Esophagus squamous epithelium (tissue), 5 donors: ENCODE measurements around the gene DNAJC18. TPM values are rescaled to one million over a fixed set of nuclear protein-coding genes. Genes with fewer than 3 reads are reported as not detected.
"Not testable (repeated sequence)": the region's sequence is repeated elsewhere in the genome, so short reads cannot be mapped to it uniquely, and the experiment has no call there.

Experiments
- DNase-seq: peaks from one replicate; lab custom pipeline; 2025; lab: John Stamatoyannopoulos, UW
- H3K27ac ChIP-seq, 4 donors: fragments of 200-600 bp; sonication (generic); one replicate each; pipeline ENCODE4 v1.5.1; 2016 to 2019; ENCODE audit warnings: mild to moderate bottlenecking in 1 of 4
- H3K27me3 ChIP-seq, 4 donors: fragments of 200-600 bp; sonication (generic); 1 replicate in 3 of 4; 2 replicates in 1 of 4; pipeline versions ENCODE4 v1.5.1 to v1.6.0; 2017 to 2021; ENCODE audit warnings: antibody characterized with exemption in 1 of 4
- H3K36me3 ChIP-seq, 3 donors: fragments of 200-600 bp; sonication (generic); one replicate each; pipeline ENCODE4 v1.5.1; 2016 to 2019
- H3K4me1 ChIP-seq, 3 donors: fragments of 200-600 bp; sonication (generic); one replicate each; pipeline ENCODE4 v1.5.1; 2017 to 2019
- H3K4me3 ChIP-seq, 4 donors: fragments of 200-600 bp; sonication (generic); 1 replicate in 3 of 4; 2 replicates in 1 of 4; pipeline ENCODE4 v1.5.1; 2016 to 2019; ENCODE audit warnings: mild to moderate bottlenecking in 2 of 4, moderate library complexity in 1 of 4
- H3K9me3 ChIP-seq, 3 donors: fragments of 200-600 bp; sonication (generic); one replicate each; pipeline ENCODE4 v1.5.1; 2016 to 2019
- POLR2A ChIP-seq, 4 donors: fragments of 450-650 bp; IDR thresholded peaks; one replicate each; pipeline ENCODE4 v1.6.1; 2017; ENCODE audit warnings: antibody characterized with exemption in 4 of 4, mild to moderate bottlenecking in 4 of 4, moderate library complexity in 3 of 4
- WGBS, 2 donors: methylation state at CpG; one replicate each; pipeline ENCODE4 v1.1.5; 2018; 5-methylcytosine and 5-hydroxymethylcytosine counted together
- intact Hi-C: fragments of 100-400 bp; cut with DNase I; formaldehyde crosslinking; loops from one replicate; pipeline ENCODE4 v1.15.0; 2022
- total RNA-seq, 4 donors: library from RNA; depleted of rRNA; stranded (reverse); fragments of >200 nt; gene quantifications; one replicate each; pipeline ENCODE4 v1.1.0, GENCODE V29; 2016
- TF ChIP-seq, protein P1 (sequence below), 6 experiments: fragments of 450-650 bp in 4 of 6; fragments of 200-600 bp in 2 of 6; sonication (generic) in 2 of 6; IDR thresholded peaks; one replicate each; pipeline ENCODE4 v1.5.1; 2016 to 2019; ENCODE audit warnings: antibody characterized with exemption in 6 of 6, mild to moderate bottlenecking in 4 of 6, moderate library complexity in 4 of 6
- donor health status: DM: yes; HTN: yes; CAD: no.

DNAJC18 gene
- total RNA-seq, 4 donors from 2014 or later: 0.53 to 6.9 (median 3.9) TPM

DNA sequence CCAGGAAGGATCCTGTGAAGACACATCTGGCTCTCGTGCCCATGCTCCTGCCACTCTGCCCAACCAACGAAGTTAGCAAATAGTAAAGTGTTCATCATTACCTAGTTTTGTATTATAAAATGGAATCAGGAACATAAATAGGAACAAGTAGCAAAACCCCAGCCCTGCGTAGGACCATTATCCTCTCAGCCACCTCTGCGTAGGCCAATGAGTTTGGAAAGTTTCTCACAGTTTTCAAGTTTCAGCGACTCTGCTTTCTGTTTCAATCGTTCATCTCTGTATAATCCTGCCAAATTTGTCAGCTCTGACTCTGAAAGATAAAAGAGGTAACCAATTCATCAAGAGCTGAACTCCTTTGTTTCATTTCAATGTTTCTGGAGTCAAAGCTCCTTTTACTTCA is 25.4 kb downstream of the DNAJC18 start:
- no peak for DNase-seq
- 38 to 52% methylated on average over 6 of the region's 6 CpGs for WGBS, 2 donors
- Histone ChIP-seq H3K9me3 (no peaks in the 10 kb centered on the region), H3K4me3 (no peak overlapping the region), H3K27ac (peak overlapping the region; percentile 12 to 85 (median 76)), H3K4me1 (peaks cover 18 to 57% (median 46%) of the 10 kb centered on the region in 3 donors), H3K27me3 (no peaks in the 10 kb centered on the region), H3K36me3 (peaks cover 0 to 2% (median 0%) of the 10 kb centered on the region in 3 donors)
- intact Hi-C loops: no loop called here
- no peak for TF ChIP-seq POLR2A (IDR thresholded peaks at IDR 0.05)
- TF ChIP-seq, protein P1, sequence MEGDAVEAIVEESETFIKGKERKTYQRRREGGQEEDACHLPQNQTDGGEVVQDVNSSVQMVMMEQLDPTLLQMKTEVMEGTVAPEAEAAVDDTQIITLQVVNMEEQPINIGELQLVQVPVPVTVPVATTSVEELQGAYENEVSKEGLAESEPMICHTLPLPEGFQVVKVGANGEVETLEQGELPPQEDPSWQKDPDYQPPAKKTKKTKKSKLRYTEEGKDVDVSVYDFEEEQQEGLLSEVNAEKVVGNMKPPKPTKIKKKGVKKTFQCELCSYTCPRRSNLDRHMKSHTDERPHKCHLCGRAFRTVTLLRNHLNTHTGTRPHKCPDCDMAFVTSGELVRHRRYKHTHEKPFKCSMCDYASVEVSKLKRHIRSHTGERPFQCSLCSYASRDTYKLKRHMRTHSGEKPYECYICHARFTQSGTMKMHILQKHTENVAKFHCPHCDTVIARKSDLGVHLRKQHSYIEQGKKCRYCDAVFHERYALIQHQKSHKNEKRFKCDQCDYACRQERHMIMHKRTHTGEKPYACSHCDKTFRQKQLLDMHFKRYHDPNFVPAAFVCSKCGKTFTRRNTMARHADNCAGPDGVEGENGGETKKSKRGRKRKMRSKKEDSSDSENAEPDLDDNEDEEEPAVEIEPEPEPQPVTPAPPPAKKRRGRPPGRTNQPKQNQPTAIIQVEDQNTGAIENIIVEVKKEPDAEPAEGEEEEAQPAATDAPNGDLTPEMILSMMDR (IDR thresholded peaks at IDR 0.05): no peak

DNA sequence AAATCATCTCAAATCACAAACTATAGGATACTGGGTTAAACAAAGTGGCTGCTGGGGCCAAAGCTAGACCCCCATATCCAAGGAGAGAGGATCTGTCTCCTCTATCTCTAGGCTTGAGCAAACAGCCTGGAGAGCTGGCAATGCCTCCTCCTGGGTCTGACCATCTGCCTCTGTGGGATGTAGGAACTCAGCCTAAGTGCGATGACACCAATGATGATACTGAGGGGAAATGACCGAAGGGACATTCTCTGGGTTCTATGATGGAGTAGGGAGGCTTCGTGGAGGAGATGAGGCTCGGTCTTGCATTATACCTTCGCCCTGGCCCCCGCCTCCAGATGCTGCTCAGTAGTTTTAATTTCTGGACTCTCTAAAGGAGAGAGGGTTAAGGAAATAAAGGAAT is 26.2 kb downstream of the DNAJC18 start:
- no peak for TF ChIP-seq POLR2A (IDR thresholded peaks at IDR 0.05)
- TF ChIP-seq, protein P1 (IDR thresholded peaks at IDR 0.05): no peak
- 94 to 98% methylated on average over 6 of the region's 6 CpGs for WGBS, 2 donors
- intact Hi-C loops: no loop called here
- no peak overlapping the region for H3K27ac ChIP-seq
- no peaks in the 10 kb centered on the region for H3K36me3 ChIP-seq
- H3K4me1 ChIP-seq: peaks cover 18 to 49% (median 45%) of the 10 kb centered on the region in 3 donors
- no peak for DNase-seq
- H3K27me3 ChIP-seq: no peaks in the 10 kb centered on the region
- H3K9me3 ChIP-seq: no peaks in the 10 kb centered on the region
- no peak overlapping the region for H3K4me3 ChIP-seq

- Histone ChIP-seq H3K9me3 (no peaks in the 10 kb centered on the region), H3K36me3 (no peaks in the 10 kb centered on the region), H3K4me3 (no peak overlapping the region), H3K27me3 (no peaks in the 10 kb centered on the region), H3K4me1 (peaks cover 10 to 49% (median 26%) of the 10 kb centered on the region in 3 donors), H3K27ac (no peak overlapping the region)
- WGBS, 2 donors: 87 to 91% methylated on average over 17 of the region's 17 CpGs
- intact Hi-C loops: no loop called here
- TF ChIP-seq, protein P1 (IDR thresholded peaks at IDR 0.05): no peak
- TF ChIP-seq POLR2A (IDR thresholded peaks at IDR 0.05): no peak
- no peak for DNase-seq
Observed at GRCh38 chr5:139410993-139411828, 28.1 kb downstream of the DNAJC18 start.

GRCh38 chr5:139410121-139410992 is 29.0 kb downstream of the DNAJC18 start:
- Histone ChIP-seq H3K27me3 (no peaks in the 10 kb centered on the region), H3K36me3 (no peaks in the 10 kb centered on the region), H3K27ac (no peak overlapping the region), H3K9me3 (no peaks in the 10 kb centered on the region), H3K4me1 (peaks cover 8 to 41% (median 17%) of the 10 kb centered on the region in 3 donors), H3K4me3 (no peak overlapping the region)
- intact Hi-C loops: no loop called here
- WGBS, 2 donors: 55 to 66% methylated on average over 6 of the region's 6 CpGs
- no peak for DNase-seq
- TF ChIP-seq, protein P1 (IDR thresholded peaks at IDR 0.05): no peak
- no peak for TF ChIP-seq POLR2A (IDR thresholded peaks at IDR 0.05)

- intact Hi-C loops, H3K27ac ChIP-seq, H3K4me3 ChIP-seq: not testable (repeated sequence)
Observed at GRCh38 chr5:139409116-139409515, 30.2 kb downstream of the DNAJC18 start.

More at GRCh38 chr5:139409116-139409515, 30.2 kb downstream of the DNAJC18 start:
- not testable (repeated sequence) for H3K27me3 ChIP-seq, DNase-seq, H3K36me3 ChIP-seq, H3K9me3 ChIP-seq
- H3K4me1 ChIP-seq: peaks cover 5 to 36% (median 9%) of the 10 kb centered on the region in 3 donors
- 88 to 91% methylated on average over 5 of the region's 5 CpGs for WGBS, 2 donors
